ENCODE data around the gene SEPHS2.

GRCh38 chr16:30409125-30410060 is 36.3 kb downstream of the SEPHS2 start:
- TF ChIP-seq POLR2A (IDR thresholded peaks at IDR 0.05): no peak
- peak; percentile 84 to 93 for TF ChIP-seq CTCF (IDR thresholded peaks at IDR 0.05)
- TF ChIP-seq POLR2AphosphoS5 (IDR thresholded peaks at IDR 0.05): peak in 1 of 3 donors; percentile 31
- TF ChIP-seq EP300 (IDR thresholded peaks at IDR 0.05): no peak

All from suprapubic skin (tissue), 4 donors.